Skeletal muscle satellite cell (primary cell): ENCODE measurements around the gene FOSL1.

Experiments
- H3K27me3 ChIP-seq: 2 replicates; pipeline ENCODE4 v1.7.0; 2013; ENCODE audit warnings: low read length; ENCODE audit not compliant: control insufficient read depth, insufficient read depth
- H3K36me3 ChIP-seq: 2 replicates; pipeline ENCODE4 v1.7.0; 2013; ENCODE audit warnings: mild to moderate bottlenecking, control low read depth, low read length; ENCODE audit not compliant: insufficient read depth
- H3K4me1 ChIP-seq: 2 replicates; pipeline ENCODE4 v1.7.0; 2013; ENCODE audit warnings: low read length; ENCODE audit not compliant: control insufficient read depth, insufficient read depth
- H3K4me2 ChIP-seq: 2 replicates; pipeline ENCODE4 v1.7.0; 2013; ENCODE audit warnings: mild to moderate bottlenecking, low read length
- H3K4me3 ChIP-seq: 2 replicates; pipeline ENCODE4 v1.7.0; 2013; ENCODE audit warnings: low read length
- H3K9ac ChIP-seq: 2 replicates; pipeline ENCODE4 v1.7.0; 2013; ENCODE audit warnings: mild to moderate bottlenecking, low read depth, low read length, moderate library complexity
- H3K9me3 ChIP-seq: replicated peaks from 2 replicates; pipeline ENCODE4 v1.7.0; 2013; ENCODE audit warnings: mild to moderate bottlenecking, control low read depth, low read length

FOSL1 gene

DNA sequence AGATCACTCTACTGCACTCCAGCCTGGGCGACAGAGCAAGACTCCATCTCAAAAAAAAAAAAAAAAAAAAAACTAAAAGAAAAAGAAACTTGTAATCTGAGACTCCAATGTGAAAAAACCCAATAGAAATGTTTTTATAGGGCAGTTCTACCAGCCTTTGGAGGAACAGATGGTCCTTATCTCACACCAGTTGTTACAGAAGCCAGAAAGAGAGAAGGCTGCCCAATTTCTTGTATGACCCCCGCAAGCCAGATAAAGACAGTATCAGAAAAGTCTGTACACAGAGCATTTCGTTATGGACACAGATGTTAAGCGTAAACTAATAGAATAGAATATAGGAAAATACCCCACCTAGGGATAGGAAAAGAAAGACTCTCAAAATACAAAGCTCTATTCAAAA, 33.8 kb upstream of the FOSL1 start:
- no peak overlapping the region for H3K4me2 ChIP-seq
- no peaks in the 10 kb centered on the region for H3K4me1 ChIP-seq
- no peaks in the 10 kb centered on the region for H3K36me3 ChIP-seq
- H3K4me3 ChIP-seq: no peak overlapping the region
- H3K9me3 ChIP-seq: no peaks in the 10 kb centered on the region
- H3K27me3 ChIP-seq: no peaks in the 10 kb centered on the region
- H3K9ac ChIP-seq: no peak overlapping the region

- Histone ChIP-seq H3K4me1 (no peaks in the 10 kb centered on the region), H3K9me3 (no peaks in the 10 kb centered on the region), H3K4me3 (no peak overlapping the region), H3K4me2 (no peak overlapping the region), H3K9ac (no peak overlapping the region), H3K36me3 (no peaks in the 10 kb centered on the region), H3K27me3 (no peaks in the 10 kb centered on the region)
Measured at GRCh38 chr11:65932558-65932919, 32.4 kb upstream of the FOSL1 start.

- H3K9ac ChIP-seq: no peak overlapping the region
- no peak overlapping the region for H3K4me2 ChIP-seq
- H3K27me3 ChIP-seq: no peaks in the 10 kb centered on the region
- H3K9me3 ChIP-seq: no peaks in the 10 kb centered on the region
- H3K4me1 ChIP-seq: no peaks in the 10 kb centered on the region
- H3K4me3 ChIP-seq: no peak overlapping the region
- H3K36me3 ChIP-seq: peaks cover 2% of the 10 kb centered on the region
Measured at GRCh38 chr11:65931773-65932557, 31.8 kb upstream of the FOSL1 start.

- no peak overlapping the region for H3K4me2 ChIP-seq
- H3K36me3 ChIP-seq: peaks cover 20% of the 10 kb centered on the region
- H3K4me3 ChIP-seq: no peak overlapping the region
- no peak overlapping the region for H3K9ac ChIP-seq
- H3K4me1 ChIP-seq: no peaks in the 10 kb centered on the region
- no peaks in the 10 kb centered on the region for H3K9me3 ChIP-seq
- H3K27me3 ChIP-seq: no peaks in the 10 kb centered on the region
Measured at GRCh38 chr11:65928667-65929066, 28.5 kb upstream of the FOSL1 start.

- H3K27me3 ChIP-seq: no peaks in the 10 kb centered on the region
- no peak overlapping the region for H3K4me3 ChIP-seq
- H3K9me3 ChIP-seq: no peaks in the 10 kb centered on the region
- H3K4me2 ChIP-seq: no peak overlapping the region
- no peak overlapping the region for H3K9ac ChIP-seq
- H3K36me3 ChIP-seq: peaks cover 25% of the 10 kb centered on the region
- no peaks in the 10 kb centered on the region for H3K4me1 ChIP-seq
Measured at GRCh38 chr11:65927904-65928397, 27.8 kb upstream of the FOSL1 start.

DNA sequence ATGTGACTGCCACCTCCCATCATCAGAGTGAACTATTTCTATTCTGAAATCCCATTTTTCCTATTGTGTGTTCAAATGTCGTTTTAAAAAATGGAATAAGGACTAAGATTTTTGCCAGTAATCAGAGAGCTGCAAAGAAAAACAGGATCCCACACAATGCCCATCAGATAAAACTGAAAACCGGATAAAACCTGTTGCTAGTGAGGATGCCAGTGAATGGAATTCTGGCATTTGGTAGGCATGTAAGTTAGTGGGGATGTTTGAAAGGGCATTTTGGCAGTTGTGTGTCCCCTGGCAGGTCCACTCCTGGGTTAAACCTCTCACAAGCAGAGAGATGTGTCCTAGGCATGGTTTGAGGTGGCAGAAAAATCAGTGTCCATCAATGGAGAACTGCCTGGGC, 25.2 kb upstream of the FOSL1 start:
- Histone ChIP-seq H3K27me3 (no peaks in the 10 kb centered on the region), H3K4me1 (peaks cover 14% of the 10 kb centered on the region), H3K9me3 (no peaks in the 10 kb centered on the region), H3K9ac (no peak overlapping the region), H3K4me2 (no peak overlapping the region), H3K4me3 (no peak overlapping the region), H3K36me3 (peaks cover 48% of the 10 kb centered on the region)

GRCh38 chr11:65922565-65922964, 22.4 kb upstream of the FOSL1 start:
- Histone ChIP-seq H3K27me3 (no peaks in the 10 kb centered on the region), H3K4me2 (peak overlapping the region; percentile 37), H3K9me3 (no peaks in the 10 kb centered on the region), H3K4me3 (no peak overlapping the region), H3K9ac (no peak overlapping the region), H3K4me1 (peaks cover 22% of the 10 kb centered on the region), H3K36me3 (peaks cover 58% of the 10 kb centered on the region)

DNA sequence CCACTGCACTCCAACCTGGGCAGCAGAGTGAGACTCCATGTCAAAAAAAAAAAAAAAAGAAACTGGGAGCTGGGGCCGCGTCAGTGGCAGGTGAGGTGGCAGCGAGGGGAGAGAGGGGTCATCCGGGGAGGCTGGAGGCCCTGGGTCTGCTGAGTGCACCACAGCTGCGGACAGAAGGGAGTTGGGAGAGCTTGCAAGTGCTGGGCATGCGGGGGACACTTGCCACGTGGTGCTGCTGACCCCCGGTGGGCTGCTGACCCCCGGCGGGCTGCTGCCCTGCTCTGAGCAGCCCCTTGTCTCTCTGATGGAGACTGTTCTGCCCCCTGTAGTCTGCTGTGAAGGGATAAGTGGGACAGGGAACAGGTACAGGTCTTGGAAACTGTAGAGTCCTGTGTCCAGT, 21.7 kb upstream of the FOSL1 start:
- Histone ChIP-seq H3K9me3 (no peaks in the 10 kb centered on the region), H3K4me3 (no peak overlapping the region), H3K4me1 (peaks cover 29% of the 10 kb centered on the region), H3K4me2 (peak overlapping the region; percentile 37), H3K27me3 (no peaks in the 10 kb centered on the region), H3K36me3 (peaks cover 62% of the 10 kb centered on the region), H3K9ac (no peak overlapping the region)

- Histone ChIP-seq H3K9me3 (no peaks in the 10 kb centered on the region), H3K9ac (peak overlapping the region; percentile 88), H3K4me1 (peaks cover 37% of the 10 kb centered on the region), H3K27me3 (no peaks in the 10 kb centered on the region), H3K4me2 (peak overlapping the region; percentile 93), H3K36me3 (peaks cover 64% of the 10 kb centered on the region), H3K4me3 (peak overlapping the region; percentile 93)
Measured at GRCh38 chr11:65921033-65921555, 20.9 kb upstream of the FOSL1 start.

DNA sequence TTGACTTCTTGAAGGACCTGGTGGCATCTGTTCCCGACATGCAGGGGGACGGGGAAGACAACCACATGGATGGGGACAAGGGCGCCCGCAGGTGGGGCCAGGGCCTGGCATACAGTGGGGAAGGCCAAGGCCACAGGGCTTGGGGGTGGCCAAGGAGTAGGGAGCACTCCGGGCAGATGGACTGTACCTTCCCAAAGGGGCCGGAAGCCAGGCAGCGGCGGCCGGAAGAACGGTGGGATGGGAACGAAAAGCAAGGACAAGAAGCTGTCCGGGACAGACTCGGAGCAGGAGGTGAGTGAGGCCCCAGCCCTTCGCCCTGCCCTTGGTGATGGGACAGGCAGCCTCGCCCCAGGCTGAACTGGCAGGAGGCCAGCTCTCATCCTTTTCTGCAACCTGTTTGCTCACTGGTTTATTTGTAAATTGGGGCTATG, 20.2 kb upstream of the FOSL1 start:
- no peaks in the 10 kb centered on the region for H3K27me3 ChIP-seq

DNA sequence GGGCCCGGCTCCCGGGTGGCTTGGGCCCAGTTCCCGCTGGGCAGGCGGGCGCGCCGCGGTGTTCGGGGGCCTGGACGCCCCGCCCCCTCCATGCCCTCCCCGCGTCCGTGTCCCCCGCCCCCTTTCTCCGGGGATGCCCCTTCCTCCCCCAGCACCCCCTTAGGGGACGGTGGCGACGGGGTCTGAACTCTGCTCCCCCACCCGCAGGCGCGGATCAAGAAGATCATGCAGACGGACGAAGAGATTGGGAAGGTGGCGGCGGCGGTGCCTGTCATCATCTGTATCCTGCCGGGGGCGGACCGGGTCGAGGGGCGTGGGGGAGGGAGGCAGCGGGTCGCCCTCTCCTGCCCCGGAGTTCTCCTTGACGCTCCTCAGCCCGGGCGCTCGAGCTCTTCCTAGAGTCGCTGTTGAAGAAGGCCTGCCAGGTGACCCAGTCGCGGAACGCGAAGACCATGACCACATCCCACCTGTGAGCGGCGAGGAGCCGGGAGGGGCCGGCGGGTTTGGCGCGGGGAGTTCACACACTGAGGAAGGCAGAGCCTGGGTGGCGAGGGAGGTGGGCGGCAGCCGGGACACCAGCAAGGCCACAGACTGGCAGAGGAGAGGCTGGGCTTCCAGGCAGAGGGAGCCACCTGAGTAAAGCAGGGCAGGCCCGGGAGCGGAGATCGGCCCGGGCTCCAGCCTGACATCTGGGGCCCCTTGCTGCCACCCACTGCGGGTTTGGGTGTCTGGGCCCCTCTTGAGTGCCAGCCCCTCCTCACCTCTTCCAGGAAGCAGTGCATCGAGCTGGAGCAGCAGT, 19.6 kb upstream of the FOSL1 start:
- H3K36me3 ChIP-seq: peaks cover 53% of the 10 kb centered on the region
- H3K4me1 ChIP-seq: peaks cover 49% of the 10 kb centered on the region
- H3K9ac ChIP-seq: peak overlapping the region; percentile 88

More for the DNA sequence above, 20.2 kb upstream of the FOSL1 start:
- Histone ChIP-seq H3K36me3 (peaks cover 60% of the 10 kb centered on the region), H3K9ac (peak overlapping the region; percentile 88), H3K9me3 (no peaks in the 10 kb centered on the region), H3K4me3 (peak overlapping the region; percentile 93), H3K4me2 (peak overlapping the region; percentile 93), H3K4me1 (peaks cover 42% of the 10 kb centered on the region)

More for the DNA sequence above, 19.6 kb upstream of the FOSL1 start:
- Histone ChIP-seq H3K9me3 (no peaks in the 10 kb centered on the region), H3K4me2 (peak overlapping the region; percentile 93), H3K4me3 (peak overlapping the region; percentile 93), H3K27me3 (no peaks in the 10 kb centered on the region)
